AG04450 (cell line): Measurements from ENCODE around the gene ZNF740. TPM values are rescaled to one million over a fixed set of nuclear protein-coding genes. Genes with fewer than 3 reads are reported as not detected.

Experiments
- CTCF ChIA-PET: fragments of 300-600, 350-600 bp; formaldehyde crosslinking; extraction: SDS; loops from one replicate; lab custom pipeline; 2022; ENCODE audit warnings: antibody characterized with exemption, inconsistent platforms; lab: Charles Lee
- POLR2A ChIA-PET: fragments of 350-600 bp; formaldehyde crosslinking; extraction: SDS; loops from one replicate; lab custom pipeline; 2021; ENCODE audit warnings: antibody characterized with exemption, inconsistent platforms; lab: Yijun Ruan, JAX
- DNase-seq: peaks from one replicate; pipeline ENCODE4 v3.0.0-alpha.2; 2011; ENCODE audit warnings: low read depth, low spot score
- H3K27ac ChIP-seq: one replicate; pipeline ENCODE4 v1.5.1; 2012; ENCODE audit warnings: low read depth, low read length, control low read depth
- H3K27me3 ChIP-seq: one replicate; pipeline ENCODE4 v1.6.0; 2012; ENCODE audit warnings: low read length; ENCODE audit not compliant: control insufficient read depth, insufficient read depth
- H3K4me3 ChIP-seq: 2 replicates; pipeline ENCODE4 v1.5.1; 2011; ENCODE audit warnings: mild to moderate bottlenecking, low read depth, low read length, control low read depth
- H3K9me3 ChIP-seq: 2 replicates; pipeline ENCODE4 v1.5.1; 2012; ENCODE audit warnings: low read length; ENCODE audit not compliant: control insufficient read depth, insufficient read depth
- polyA plus RNA-seq: library from polyadenylated mRNA; depleted of rRNA; stranded (reverse); fragments of >200 nt; gene quantifications from 2 replicates; pipeline ENCODE4 v1.2.3, GENCODE V29; 2011
- TF ChIP-seq, protein P1 (sequence below): IDR thresholded peaks from 2 replicates; pipeline ENCODE4 v1.5.1; 2011; ENCODE audit warnings: low read depth, low read length, control low read depth, inconsistent platforms

ZNF740 gene
- polyA plus RNA-seq, 1 experiment: 21.7 TPM

DNA sequence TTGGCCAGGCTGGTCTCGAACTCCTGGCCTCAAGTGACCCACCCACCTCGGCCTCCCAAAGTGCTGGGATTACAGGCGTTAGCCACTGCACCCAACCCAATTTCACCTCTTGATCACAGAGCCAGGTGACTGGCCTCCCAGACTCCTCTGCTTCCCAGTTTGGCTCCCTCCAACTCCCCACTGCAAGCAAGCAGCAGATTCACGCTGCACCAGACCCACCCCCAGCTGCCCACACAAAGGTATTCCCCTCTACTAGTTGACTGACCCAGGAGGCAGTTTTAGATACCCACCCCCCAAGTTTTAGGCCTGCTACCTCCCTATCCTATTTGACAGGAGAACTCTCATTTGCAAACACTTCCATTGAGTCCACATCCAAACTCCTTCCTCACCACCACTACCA lies 46.3 kb downstream of the ZNF740 start:
- TF ChIP-seq, protein P1, sequence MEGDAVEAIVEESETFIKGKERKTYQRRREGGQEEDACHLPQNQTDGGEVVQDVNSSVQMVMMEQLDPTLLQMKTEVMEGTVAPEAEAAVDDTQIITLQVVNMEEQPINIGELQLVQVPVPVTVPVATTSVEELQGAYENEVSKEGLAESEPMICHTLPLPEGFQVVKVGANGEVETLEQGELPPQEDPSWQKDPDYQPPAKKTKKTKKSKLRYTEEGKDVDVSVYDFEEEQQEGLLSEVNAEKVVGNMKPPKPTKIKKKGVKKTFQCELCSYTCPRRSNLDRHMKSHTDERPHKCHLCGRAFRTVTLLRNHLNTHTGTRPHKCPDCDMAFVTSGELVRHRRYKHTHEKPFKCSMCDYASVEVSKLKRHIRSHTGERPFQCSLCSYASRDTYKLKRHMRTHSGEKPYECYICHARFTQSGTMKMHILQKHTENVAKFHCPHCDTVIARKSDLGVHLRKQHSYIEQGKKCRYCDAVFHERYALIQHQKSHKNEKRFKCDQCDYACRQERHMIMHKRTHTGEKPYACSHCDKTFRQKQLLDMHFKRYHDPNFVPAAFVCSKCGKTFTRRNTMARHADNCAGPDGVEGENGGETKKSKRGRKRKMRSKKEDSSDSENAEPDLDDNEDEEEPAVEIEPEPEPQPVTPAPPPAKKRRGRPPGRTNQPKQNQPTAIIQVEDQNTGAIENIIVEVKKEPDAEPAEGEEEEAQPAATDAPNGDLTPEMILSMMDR: no peak
- Histone ChIP-seq H3K27ac (no peak overlapping the region), H3K27me3 (no peaks in the 10 kb centered on the region), H3K9me3 (no peaks in the 10 kb centered on the region), H3K4me3 (no peak overlapping the region)
- no peak for DNase-seq
- CTCF ChIA-PET: interaction anchor here (1.5 kb wide), 1 partner anchor 13 kb away, joined by 6 read pairs; no protein-coding TSS in a partner anchor
- POLR2A ChIA-PET: no interaction called here

DNA sequence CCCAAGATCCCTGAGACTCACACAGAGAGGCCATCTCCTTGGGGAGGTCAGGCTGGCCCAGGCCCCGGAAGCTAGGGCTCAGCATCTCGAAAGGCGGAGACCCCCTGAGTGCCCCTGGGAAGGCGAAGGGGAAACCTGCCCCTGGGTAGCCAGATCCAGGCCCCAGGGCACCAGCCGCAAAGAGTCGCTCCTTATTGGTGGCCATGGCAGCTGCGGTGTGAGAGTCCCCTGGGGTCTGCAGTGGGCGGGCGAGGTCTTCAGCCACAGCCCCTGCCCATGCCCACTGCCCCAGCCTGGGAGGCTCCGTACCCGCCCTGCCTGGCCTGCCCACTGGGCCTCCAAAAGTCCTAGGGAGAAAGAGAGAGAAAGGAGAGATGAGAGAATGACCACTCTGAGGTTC lies 46.8 kb downstream of the ZNF740 start:
- CTCF ChIA-PET: no interaction called here

DNA sequence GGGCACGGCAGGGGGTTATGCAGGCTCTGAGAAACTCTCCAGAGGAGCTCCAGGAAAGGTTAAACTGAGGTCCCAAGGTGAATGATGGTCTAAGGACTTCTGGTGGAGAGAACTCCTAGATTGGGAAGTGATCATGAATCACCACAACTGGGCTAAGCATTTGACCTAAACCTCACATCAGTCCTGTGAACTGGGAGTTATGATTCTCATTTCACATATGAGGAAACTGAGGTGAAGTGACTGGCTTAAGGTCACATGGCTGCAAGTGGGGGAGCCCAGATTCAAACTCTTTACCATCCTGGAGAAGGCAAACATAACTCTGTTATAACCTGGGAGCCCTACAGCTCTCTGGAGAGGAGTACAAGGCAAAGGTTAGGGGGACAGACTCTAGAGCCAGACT lies 47.3 kb downstream of the ZNF740 start:
- TF ChIP-seq, protein P1: no peak
- Histone ChIP-seq H3K9me3 (no peaks in the 10 kb centered on the region), H3K27ac (no peak overlapping the region), H3K4me3 (no peak overlapping the region), H3K27me3 (no peaks in the 10 kb centered on the region)
- ChIA-PET CTCF (no interaction called here), POLR2A (no interaction called here)
- no peak for DNase-seq

More for the DNA sequence above, 46.8 kb downstream of the ZNF740 start:
- Histone ChIP-seq H3K4me3 (no peak overlapping the region), H3K27ac (no peak overlapping the region), H3K27me3 (no peaks in the 10 kb centered on the region), H3K9me3 (no peaks in the 10 kb centered on the region)
- POLR2A ChIA-PET: no interaction called here
- TF ChIP-seq, protein P1: no peak
- no peak for DNase-seq

DNA sequence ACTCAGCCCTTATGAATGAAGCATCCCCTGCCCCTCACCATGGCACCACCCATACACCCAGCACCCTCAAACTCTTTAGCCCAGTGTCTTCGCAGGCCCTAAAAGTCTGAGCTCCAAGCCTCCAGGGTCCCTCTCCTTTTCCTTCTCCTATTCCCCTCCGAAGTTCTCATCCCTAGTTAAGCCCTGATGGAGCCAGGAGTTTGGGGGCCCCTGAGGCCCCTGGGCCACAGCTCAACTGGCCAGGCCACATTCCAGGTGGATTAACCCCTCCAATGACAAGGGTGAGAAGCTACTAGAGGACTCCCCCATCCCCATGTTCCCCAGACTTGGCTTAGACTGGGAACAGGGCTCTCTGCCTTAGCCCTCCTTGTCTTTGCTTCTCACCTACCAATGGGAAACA lies 48.9 kb downstream of the ZNF740 start:
- Histone ChIP-seq H3K27ac (no peak overlapping the region), H3K4me3 (no peak overlapping the region), H3K27me3 (no peaks in the 10 kb centered on the region), H3K9me3 (no peaks in the 10 kb centered on the region)
- CTCF ChIA-PET: interaction anchor here (0.7 to 1.4 kb wide), 2 partner anchors 16 to 92 kb away, joined by 3 to 5 read pairs; partner anchors contain the start of gene AAAS
- TF ChIP-seq, protein P1: no peak
- DNase-seq: no peak
- POLR2A ChIA-PET: no interaction called here

DNA sequence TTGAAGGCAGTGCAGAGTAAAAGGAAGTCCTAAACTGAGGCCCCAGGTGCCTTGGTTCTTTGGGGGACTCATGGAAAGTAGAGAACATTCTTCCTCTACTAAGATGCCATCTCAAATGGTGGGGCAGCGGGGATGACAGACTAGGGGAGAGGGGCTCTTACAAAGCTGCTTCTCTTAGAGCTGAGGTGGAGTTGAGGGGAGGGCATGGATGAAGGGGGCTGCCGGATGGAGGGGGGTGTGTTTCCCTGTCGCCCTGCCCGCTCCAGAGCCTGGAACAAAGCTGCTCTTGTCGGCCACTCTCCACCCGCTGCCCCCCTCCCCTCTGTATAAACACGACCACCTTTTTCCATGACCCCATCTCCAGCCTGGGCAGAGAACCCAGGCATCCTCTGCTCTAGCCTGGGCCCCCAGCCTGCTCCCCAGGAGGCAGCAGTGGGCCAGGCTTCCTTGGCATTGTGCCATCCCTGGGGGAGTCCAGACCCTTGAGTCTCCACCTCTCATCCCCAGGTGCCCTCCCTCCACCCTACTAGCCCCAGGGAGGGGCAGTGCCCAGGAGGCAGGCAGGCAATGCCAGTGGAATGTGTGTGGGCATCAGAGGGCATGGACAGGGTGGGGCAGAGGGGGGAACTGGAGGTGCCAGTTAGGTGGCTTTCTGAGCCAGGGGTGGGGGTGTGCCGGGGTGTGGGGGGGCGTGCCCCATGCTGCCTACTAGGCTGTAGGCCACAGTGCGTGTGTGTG lies 49.8 kb downstream of the ZNF740 start:
- CTCF ChIA-PET: interaction anchor here (1.4 kb wide), 1 partner anchor 91 kb away, joined by 5 read pairs; the partner anchor contains the start of gene AAAS
- no peak overlapping the region for H3K4me3 ChIP-seq
- H3K27ac ChIP-seq: no peak overlapping the region
- no peaks in the 10 kb centered on the region for H3K9me3 ChIP-seq
- TF ChIP-seq, protein P1: no peak
- POLR2A ChIA-PET: no interaction called here
- no peaks in the 10 kb centered on the region for H3K27me3 ChIP-seq
- DNase-seq: no peak
